OCI-LY3 (cell line): ENCODE measurements around the gene IGFBP7.

Experiments
- EZH2phosphoT487 ChIP-seq: fragments of 200-600 bp; shearing (Covaris generic); IDR thresholded peaks from 2 replicates; pipeline ENCODE4 v1.6.1; 2018; ENCODE audit warnings: antibody characterized with exemption, mixed run types, low read depth
- TF ChIP-seq, protein P1 (sequence below): fragments of 200-600, 300-600 bp; sonication (generic); IDR thresholded peaks from 2 replicates; pipeline ENCODE4 v1.5.1; 2014; ENCODE audit warnings: antibody characterized with exemption, low read length, low read depth

DNA sequence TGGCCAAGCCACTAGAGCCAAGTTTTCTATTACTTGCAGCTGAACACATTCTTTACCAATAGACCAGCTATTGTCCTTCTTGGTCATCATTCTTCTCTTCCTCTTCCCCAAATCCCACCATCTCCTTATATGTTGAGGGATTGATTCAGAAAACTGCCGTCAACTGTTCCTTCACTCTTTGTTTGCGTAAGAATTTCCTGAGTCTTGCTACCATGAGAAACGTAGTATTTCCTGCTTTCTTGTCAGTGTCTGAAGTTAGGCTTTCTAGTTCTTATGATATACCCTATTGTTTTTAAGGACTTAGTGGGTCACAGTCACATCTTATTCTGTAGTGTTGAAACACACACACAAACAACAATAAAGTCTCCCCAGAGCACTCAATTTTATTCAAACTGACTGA lies 20.1 kb downstream of the IGFBP7 start:
- TF ChIP-seq, protein P1, sequence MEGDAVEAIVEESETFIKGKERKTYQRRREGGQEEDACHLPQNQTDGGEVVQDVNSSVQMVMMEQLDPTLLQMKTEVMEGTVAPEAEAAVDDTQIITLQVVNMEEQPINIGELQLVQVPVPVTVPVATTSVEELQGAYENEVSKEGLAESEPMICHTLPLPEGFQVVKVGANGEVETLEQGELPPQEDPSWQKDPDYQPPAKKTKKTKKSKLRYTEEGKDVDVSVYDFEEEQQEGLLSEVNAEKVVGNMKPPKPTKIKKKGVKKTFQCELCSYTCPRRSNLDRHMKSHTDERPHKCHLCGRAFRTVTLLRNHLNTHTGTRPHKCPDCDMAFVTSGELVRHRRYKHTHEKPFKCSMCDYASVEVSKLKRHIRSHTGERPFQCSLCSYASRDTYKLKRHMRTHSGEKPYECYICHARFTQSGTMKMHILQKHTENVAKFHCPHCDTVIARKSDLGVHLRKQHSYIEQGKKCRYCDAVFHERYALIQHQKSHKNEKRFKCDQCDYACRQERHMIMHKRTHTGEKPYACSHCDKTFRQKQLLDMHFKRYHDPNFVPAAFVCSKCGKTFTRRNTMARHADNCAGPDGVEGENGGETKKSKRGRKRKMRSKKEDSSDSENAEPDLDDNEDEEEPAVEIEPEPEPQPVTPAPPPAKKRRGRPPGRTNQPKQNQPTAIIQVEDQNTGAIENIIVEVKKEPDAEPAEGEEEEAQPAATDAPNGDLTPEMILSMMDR: no peak
- no peak for TF ChIP-seq EZH2phosphoT487
